GM21367 (cell line): ENCODE measurements around the gene INPP5A.
"Not testable (repeated sequence)": the region's sequence is repeated elsewhere in the genome, so short reads cannot be mapped to it uniquely, and the experiment has no call there.

ENCODE experiments used
- ATAC-seq: cut with Tn5 transposase; IDR thresholded peaks from one replicate; pipeline ENCODE4 v1.9.1; 2021; ENCODE audit not compliant: unreplicated experiment

Gene INPP5A

GRCh38 chr10:132788831-132789219, 251.2 kb downstream of the INPP5A start:
- ATAC-seq: no peak

GRCh38 chr10:132789659-132790148, 252.1 kb downstream of the INPP5A start:
- no peak for ATAC-seq

- no peak for ATAC-seq
Measured at GRCh38 chr10:132790470-132790869, 252.9 kb downstream of the INPP5A start.

GRCh38 chr10:132790934-132791829, 253.6 kb downstream of the INPP5A start:
- ATAC-seq: no peak

GRCh38 chr10:132792099-132792498, 254.5 kb downstream of the INPP5A start:
- ATAC-seq: not testable (repeated sequence)

- ATAC-seq: no peak
Measured at GRCh38 chr10:132792796-132793195, 255.2 kb downstream of the INPP5A start.

- ATAC-seq: no peak
Measured at GRCh38 chr10:132793213-132793612, 255.6 kb downstream of the INPP5A start.

GRCh38 chr10:132793871-132794849, 256.6 kb downstream of the INPP5A start:
- ATAC-seq: no peak

- no peak for ATAC-seq
Measured at GRCh38 chr10:132796846-132797245, 259.3 kb downstream of the INPP5A start.

- ATAC-seq: not testable (repeated sequence)
Measured at GRCh38 chr10:132797986-132798385, 260.4 kb downstream of the INPP5A start.

GRCh38 chr10:132798403-132798802, 260.8 kb downstream of the INPP5A start:
- ATAC-seq: no peak

GRCh38 chr10:132798876-132799275, 261.3 kb downstream of the INPP5A start:
- no peak for ATAC-seq

- ATAC-seq: no peak
Measured at GRCh38 chr10:132799865-132800264, 262.3 kb downstream of the INPP5A start.

- ATAC-seq: no peak
Measured at GRCh38 chr10:132802048-132802447, 264.5 kb downstream of the INPP5A start.

GRCh38 chr10:132802694-132803320, 265.2 kb downstream of the INPP5A start:
- ATAC-seq: no peak

GRCh38 chr10:132803416-132804210, 266.0 kb downstream of the INPP5A start:
- no peak for ATAC-seq

- ATAC-seq: no peak
Measured at GRCh38 chr10:132804287-132804686, 266.7 kb downstream of the INPP5A start.

- ATAC-seq: no peak
Measured at GRCh38 chr10:132804785-132805426, 267.3 kb downstream of the INPP5A start.

- ATAC-seq: no peak
Measured at GRCh38 chr10:132805599-132805998, 268.0 kb downstream of the INPP5A start.

- ATAC-seq: no peak
Measured at GRCh38 chr10:132806110-132806509, 268.5 kb downstream of the INPP5A start.
